H1 (cell line): Measurements from ENCODE around the gene RHOG. TPM values are rescaled to one million over a fixed set of nuclear protein-coding genes. Genes with fewer than 3 reads are reported as not detected.
A peak's percentile ranks its signal among the peaks of the same experiment; 100 is the strongest.

Source experiments
- CHD1 ChIP-seq: IDR thresholded peaks from 2 replicates; pipeline ENCODE4 v1.6.1; 2012; ENCODE audit warnings: low read depth, low read length, improper control_type of control experiment
- CHD2 ChIP-seq: IDR thresholded peaks from 2 replicates; pipeline ENCODE4 v1.6.1; 2012; ENCODE audit warnings: low read length, improper control_type of control experiment
- E2F6 ChIP-seq: IDR thresholded peaks from 2 replicates; pipeline ENCODE4 v1.6.1; 2012; ENCODE audit warnings: inconsistent platforms
- EZH2 ChIP-seq: fragments of 200-600 bp; sonication (generic); IDR thresholded peaks from 2 replicates; pipeline ENCODE4 v1.7.1; 2012; ENCODE audit warnings: low read depth, mild to moderate bottlenecking, moderate library complexity, low read length, inconsistent platforms; ENCODE audit not compliant: severe bottlenecking
- MAX ChIP-seq: IDR thresholded peaks from 2 replicates; pipeline ENCODE4 v1.6.1; 2012; ENCODE audit warnings: inconsistent platforms
- RAD21 ChIP-seq, 2 experiments: IDR thresholded peaks in 1 of 2; conservative IDR thresholded peaks in 1 of 2; 2 replicates each; pipeline ENCODE4 v1.6.1; 2011; ENCODE audit warnings: low read depth in 2 of 2, low read length in 2 of 2, improper control_type of control experiment in 1 of 2, inconsistent platforms in 1 of 2, mild to moderate bottlenecking in 1 of 2, moderate library complexity in 1 of 2
- RFX5 ChIP-seq: IDR thresholded peaks from 2 replicates; pipeline ENCODE4 v1.6.1; 2011; ENCODE audit warnings: low read depth, low read length, improper control_type of control experiment, borderline replicate concordance
- TCF12 ChIP-seq: IDR thresholded peaks from 2 replicates; pipeline ENCODE4 v1.6.1; 2011; ENCODE audit warnings: low read depth, mild to moderate bottlenecking, low read length
- polyA plus RNA-seq, 7 experiments: library from polyadenylated mRNA; depleted of rRNA in 3 of 7; stranded (reverse) in 5 of 7; unstranded in 2 of 7; fragments of >200 nt in 5 of 7; fragments of 200-250 nt in 2 of 7; gene quantifications; 1 replicate in 5 of 7; 2 replicates in 1 of 7; 4 replicates in 1 of 7; pipeline versions ENCODE4 v1.2.1 to v1.2.3, GENCODE V29; 2011 to 2013; ENCODE audit warnings: missing spikeins in 2 of 7, mixed read lengths in 2 of 7
- total RNA-seq: library from RNA; stranded (reverse); fragmentation: NEBNext Ultra II Directional; extraction: Animal tissue kit (Norgen Biotek cat#: 25700); gene quantifications from 2 replicates; pipeline ENCODE4 v1.2.1, GENCODE V29; 2021
- TF ChIP-seq, protein P1 (sequence below), 3 experiments: IDR thresholded peaks; 1 replicate in 2 of 3; 2 replicates in 1 of 3; pipeline versions ENCODE4 v1.5.1 to v1.6.1; 2011; ENCODE audit warnings: low read length in 3 of 3, mild to moderate bottlenecking in 3 of 3, inconsistent platforms in 2 of 3, low read depth in 1 of 3, moderate library complexity in 1 of 3; ENCODE audit not compliant: insufficient read depth in 1 of 3; ENCODE audit errors: control extremely low read depth in 1 of 3

RHOG gene
- total and polyA plus RNA-seq, 2 of the 8 experiments (the other 6 are each of a cell fraction or from before 2014, with no cell fraction given): 28.3 to 69.6 TPM

DNA sequence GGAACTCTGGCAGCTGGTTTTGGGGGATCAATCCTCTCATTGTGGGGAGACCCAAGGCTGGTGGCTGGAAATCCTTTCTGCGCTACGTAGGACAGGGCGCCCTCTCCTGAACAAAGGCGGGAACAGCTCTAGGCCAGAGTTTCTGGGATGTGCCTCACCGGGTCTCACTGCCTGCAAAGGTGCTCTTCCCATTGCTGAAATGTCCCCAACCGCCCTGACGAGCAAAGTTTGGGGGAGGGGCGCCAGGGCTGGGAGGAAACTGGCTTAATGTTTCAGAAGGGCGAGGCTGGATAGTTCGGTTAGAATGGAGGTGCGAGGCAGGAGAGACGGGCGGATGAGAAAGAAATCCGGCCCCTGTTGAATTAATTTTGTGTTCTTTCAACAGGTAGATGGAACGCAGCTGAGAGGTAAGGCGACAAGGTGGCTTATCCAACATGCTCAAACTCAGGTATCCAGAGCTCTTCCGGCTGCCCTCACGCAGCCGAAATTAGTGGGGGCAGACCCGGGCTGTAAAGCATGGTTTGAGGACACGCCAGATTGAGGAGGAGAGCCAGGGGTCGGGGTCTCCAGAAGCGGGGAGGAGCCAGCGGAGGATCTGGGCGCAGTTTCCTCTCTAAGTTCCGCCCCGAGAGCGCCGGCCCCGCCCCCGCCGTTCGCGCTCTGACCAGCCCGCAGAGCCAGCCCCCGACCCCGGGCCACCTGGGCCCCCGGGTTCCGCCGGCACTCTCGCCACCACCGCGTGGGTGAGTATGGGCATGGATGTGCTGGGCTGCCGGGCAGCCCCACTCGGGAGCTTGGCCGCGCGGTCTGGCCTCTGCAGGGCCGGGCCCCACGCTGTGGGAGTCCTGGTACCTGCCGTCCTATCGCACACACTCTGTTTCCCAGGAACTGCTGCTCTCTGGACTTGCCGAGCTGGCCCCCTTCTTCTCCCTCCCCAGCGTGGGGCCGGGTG is 32.6 kb downstream of the RHOG start, which contains the start of gene PGAP2 (continued):
- TF ChIP-seq, protein P1, sequence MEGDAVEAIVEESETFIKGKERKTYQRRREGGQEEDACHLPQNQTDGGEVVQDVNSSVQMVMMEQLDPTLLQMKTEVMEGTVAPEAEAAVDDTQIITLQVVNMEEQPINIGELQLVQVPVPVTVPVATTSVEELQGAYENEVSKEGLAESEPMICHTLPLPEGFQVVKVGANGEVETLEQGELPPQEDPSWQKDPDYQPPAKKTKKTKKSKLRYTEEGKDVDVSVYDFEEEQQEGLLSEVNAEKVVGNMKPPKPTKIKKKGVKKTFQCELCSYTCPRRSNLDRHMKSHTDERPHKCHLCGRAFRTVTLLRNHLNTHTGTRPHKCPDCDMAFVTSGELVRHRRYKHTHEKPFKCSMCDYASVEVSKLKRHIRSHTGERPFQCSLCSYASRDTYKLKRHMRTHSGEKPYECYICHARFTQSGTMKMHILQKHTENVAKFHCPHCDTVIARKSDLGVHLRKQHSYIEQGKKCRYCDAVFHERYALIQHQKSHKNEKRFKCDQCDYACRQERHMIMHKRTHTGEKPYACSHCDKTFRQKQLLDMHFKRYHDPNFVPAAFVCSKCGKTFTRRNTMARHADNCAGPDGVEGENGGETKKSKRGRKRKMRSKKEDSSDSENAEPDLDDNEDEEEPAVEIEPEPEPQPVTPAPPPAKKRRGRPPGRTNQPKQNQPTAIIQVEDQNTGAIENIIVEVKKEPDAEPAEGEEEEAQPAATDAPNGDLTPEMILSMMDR (IDR thresholded peaks at IDR 0.05; ENCODE audit: control extremely low read depth in 1 of 3, insufficient read depth in 1 of 3, low read depth in 1 of 3, low read length in 3 of 3): peak; percentile 75 to 89 (median 86)
- no peak for TF ChIP-seq CHD1
- no peak for TF ChIP-seq E2F6
- TF ChIP-seq RFX5: no peak
- no peak for TF ChIP-seq CHD2
- TF ChIP-seq MAX: no peak; the same call in 1 of the 2 replicates
- TF ChIP-seq RAD21 (IDR thresholded peaks at IDR 0.05 in 1 of 2, conservative IDR thresholded peaks at IDR 0.05 in 1 of 2; ENCODE audit: low read depth in 2 of 2, low read length in 2 of 2): peak; percentile 73 to 76
- no peak for TF ChIP-seq EZH2
- no peak for TF ChIP-seq TCF12
